Activated T-helper 1 cell treated with Interleukin-2 at 50 U/mL for 16 hours (primary cell): ENCODE results near the gene C6orf15.

Experiments used
- DNase-seq: peaks from one replicate; pipeline ENCODE4 v3.0.0-alpha.2; 2020; ENCODE audit warnings: low read depth

Gene C6orf15

GRCh38 chr6:31130751-31131150, 18.4 kb upstream of the C6orf15 start:
- no peak for DNase-seq

- no peak for DNase-seq
Measured at GRCh38 chr6:31129130-31129529, 16.8 kb upstream of the C6orf15 start.

GRCh38 chr6:31128093-31128676, 15.8 kb upstream of the C6orf15 start:
- DNase-seq, result peak; percentile 43

GRCh38 chr6:31126396-31127175, 14.2 kb upstream of the C6orf15 start:
- no peak for DNase-seq

- no peak for DNase-seq
Measured at GRCh38 chr6:31125586-31126363, 13.4 kb upstream of the C6orf15 start.

GRCh38 chr6:31125162-31125561, 12.8 kb upstream of the C6orf15 start:
- DNase-seq, result no peak

GRCh38 chr6:31122791-31123706, 10.7 kb upstream of the C6orf15 start:
- no peak for DNase-seq

GRCh38 chr6:31121131-31121790, 8.9 kb upstream of the C6orf15 start:
- DNase-seq, result no peak

GRCh38 chr6:31120151-31120915, 8.0 kb upstream of the C6orf15 start, which contains the start of gene CDSN:
TSS of gene CDSN (minus strand) at chr6:31120446. CDS start at chr6:31120419, 27 bp downstream.
- no peak for DNase-seq

GRCh38 chr6:31118178-31118577, 5.8 kb upstream of the C6orf15 start:
- DNase-seq, result no peak

- no peak for DNase-seq
Measured at GRCh38 chr6:31116661-31117385, 4.4 kb upstream of the C6orf15 start.

- no peak for DNase-seq
Measured at GRCh38 chr6:31115941-31116560, 3.7 kb upstream of the C6orf15 start.

- no peak for DNase-seq
Measured at GRCh38 chr6:31114970-31115849, 2.8 kb upstream of the C6orf15 start.

GRCh38 chr6:31114541-31114878, 2.1 kb upstream of the C6orf15 start, which contains the start of gene PSORS1C1:
TSS of gene PSORS1C1 (plus strand) at chr6:31114800. CDS start at chr6:31129633, 14,833 bp downstream.
- no peak for DNase-seq

GRCh38 chr6:31113861-31114540, 1.6 kb upstream of the C6orf15 start:
- DNase-seq, result no peak

GRCh38 chr6:31111712-31112111, 663 bp downstream of the C6orf15 start:
- no peak for DNase-seq

- DNase-seq, result no peak
Measured at GRCh38 chr6:31110825-31111582, 1.4 kb downstream of the C6orf15 start.
